GM23248 (cell line): Measurements from ENCODE around the gene ASF1B.

Experiments
- EZH2 ChIP-seq: fragments of 200-600 bp; sonication (generic); IDR thresholded peaks from 2 replicates; pipeline ENCODE4 v1.6.1; 2018; ENCODE audit warnings: antibody characterized with exemption, mild to moderate bottlenecking; ENCODE audit not compliant: insufficient read depth, poor library complexity, severe bottlenecking
- EZH2phosphoT487 ChIP-seq: fragments of 200-600 bp; sonication (generic); IDR thresholded peaks from 2 replicates; pipeline ENCODE4 v1.6.1; 2018; ENCODE audit warnings: antibody characterized with exemption, moderate library complexity, mild to moderate bottlenecking, low read depth; ENCODE audit not compliant: insufficient read depth

DNA sequence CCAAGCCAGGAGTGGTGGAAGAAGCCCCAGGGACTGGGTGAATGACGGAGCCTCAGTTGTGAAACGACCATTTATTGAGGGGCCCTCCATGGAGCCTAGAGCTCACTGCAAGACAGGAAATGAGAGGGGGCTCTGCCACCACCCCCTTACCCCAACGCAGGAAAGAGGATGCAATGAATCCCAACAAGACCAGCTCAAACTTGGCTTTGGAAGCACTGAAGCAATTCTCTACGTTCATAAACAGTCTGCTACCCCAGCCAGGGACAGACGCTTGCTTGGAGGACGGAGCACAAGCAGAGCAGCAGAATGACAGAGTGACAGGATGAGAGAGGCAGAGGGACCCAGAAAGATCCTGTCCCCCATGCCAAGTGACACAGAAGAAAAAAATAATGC, 19.9 kb downstream of the ASF1B start:
- TF ChIP-seq EZH2phosphoT487 (no peak), EZH2 (no peak)
